8988T (cell line): ENCODE data around the gene IL10RB.

ENCODE experiments used
- DNase-seq: peaks from one replicate; pipeline ENCODE4 v3.0.0; 2011

The IL10RB gene

GRCh38 chr21:33268393-33268736, 2.2 kb downstream of the IL10RB start:
- DNase-seq, result no peak

DNA sequence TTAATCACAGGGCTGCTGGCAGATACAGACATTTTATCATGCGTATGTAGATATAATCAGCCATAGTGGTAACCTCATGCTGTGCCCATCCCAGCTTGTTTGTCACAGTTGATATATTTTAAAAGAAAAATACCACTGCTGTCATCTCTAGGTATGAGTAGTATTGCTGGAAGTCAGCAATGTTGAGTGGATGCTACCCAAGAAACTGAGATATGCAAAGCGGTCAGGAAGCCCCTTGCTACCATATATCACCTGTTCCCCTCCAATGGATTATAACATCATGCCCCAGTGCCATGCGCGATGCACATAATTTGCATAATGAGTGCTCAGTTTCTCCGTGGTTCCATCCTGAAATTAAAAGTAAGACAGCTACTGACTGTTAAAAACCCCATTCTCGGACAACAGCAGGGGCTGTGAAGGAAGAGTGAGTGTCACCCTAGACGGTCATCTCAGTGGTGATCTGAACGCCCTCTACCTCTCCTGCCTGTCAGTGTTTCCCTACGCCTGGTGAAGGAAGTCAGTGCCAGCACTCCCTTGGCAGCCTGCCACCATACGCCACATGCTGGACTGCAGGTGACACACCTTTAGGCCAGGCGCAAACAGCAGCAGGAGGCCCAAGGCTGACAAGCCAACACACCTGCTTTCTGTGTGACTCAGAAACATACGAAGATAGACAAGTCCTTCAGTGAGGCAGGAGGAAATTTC, 2.7 kb downstream of the IL10RB start:
- DNase-seq, result no peak

- no peak for DNase-seq
Measured at GRCh38 chr21:33270986-33271385, 4.8 kb downstream of the IL10RB start.

DNA sequence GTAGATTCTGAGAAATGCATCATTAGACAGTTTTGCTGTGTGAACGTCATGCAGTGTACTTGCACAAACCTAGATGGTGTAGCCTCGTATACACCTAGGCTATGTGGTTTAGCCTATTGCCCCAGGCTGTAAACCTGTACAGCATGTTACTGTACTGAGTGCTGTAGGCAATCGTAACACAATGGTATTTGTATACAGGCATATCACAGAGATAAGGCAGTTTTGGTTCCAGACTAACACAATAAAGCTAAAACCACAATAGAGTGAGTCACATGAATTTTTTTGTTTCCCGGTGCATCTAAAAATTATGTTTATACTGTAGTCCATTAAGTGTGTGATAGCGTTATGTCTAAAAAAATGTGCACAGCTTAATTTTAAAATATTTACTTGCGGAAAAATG, 6.9 kb downstream of the IL10RB start:
- DNase-seq, result no peak

DNA sequence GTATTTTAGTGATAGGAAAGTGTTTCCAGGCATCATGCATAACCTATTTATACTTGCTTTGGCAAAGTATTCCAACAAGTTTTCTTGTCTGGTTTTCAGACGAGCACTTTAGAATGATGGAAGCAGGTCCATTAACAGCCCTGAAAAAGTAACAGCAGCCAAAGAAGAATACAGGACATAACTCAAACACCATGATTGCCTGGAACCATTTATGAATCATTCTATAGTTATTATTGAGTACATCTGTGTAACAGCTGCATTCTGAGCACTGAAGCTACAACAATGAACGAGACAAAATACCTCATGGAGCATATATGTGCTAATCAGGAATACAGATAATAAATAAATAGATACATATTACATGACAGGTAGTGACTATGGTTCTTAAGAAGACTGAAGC, 12.6 kb downstream of the IL10RB start:
- no peak for DNase-seq

- DNase-seq, result no peak
Measured at GRCh38 chr21:33279330-33279820, 13.2 kb downstream of the IL10RB start.

GRCh38 chr21:33281096-33281652, 15.0 kb downstream of the IL10RB start:
- DNase-seq, result no peak

- DNase-seq, result no peak
Measured at GRCh38 chr21:33283203-33283602, 17.0 kb downstream of the IL10RB start.

GRCh38 chr21:33286076-33286475, 19.9 kb downstream of the IL10RB start:
- DNase-seq, result no peak

DNA sequence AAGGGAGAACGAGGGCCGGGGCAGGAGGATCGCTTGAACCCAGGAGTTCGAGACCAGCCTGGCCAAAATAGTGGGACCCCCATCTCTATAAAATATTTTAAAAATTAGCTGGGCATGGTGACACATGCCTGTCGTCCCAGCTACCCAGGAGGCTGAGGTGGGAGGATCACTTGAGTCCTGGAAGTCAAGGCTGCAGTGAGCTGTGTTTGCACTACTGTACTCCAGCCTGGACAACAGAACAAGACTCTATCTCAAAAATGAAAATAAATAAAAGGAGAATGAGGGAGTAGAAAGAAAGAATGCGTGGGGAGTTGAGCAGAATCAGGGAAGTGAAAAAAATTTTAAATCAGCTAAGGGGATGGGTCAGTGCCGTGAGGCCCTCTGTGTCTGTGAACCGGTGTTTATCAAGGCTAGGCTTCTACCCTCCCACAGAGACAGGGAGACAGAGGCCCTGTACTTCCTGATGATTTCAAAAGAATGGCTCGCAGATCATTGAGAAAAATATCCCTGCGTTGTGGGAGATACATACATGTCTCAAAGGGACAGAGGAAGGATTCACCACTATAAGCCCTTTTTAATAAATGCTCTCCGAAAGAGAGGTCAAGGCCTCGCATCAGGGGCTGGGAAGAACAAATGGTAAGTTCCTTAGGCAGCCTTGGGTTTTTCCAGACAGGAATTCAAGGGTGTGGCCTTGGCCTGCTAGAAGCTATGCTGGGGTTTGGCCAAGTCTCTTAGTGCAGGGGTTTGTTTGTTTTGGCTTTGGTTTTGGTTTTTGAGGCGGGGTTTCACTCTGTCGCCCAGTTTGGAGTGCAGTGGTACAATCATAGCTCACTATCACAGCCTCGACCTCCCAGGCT, 20.7 kb downstream of the IL10RB start:
- no peak for DNase-seq

GRCh38 chr21:33289199-33289819, 23.1 kb downstream of the IL10RB start:
- no peak for DNase-seq

- no peak for DNase-seq
Measured at GRCh38 chr21:33290441-33290840, 24.3 kb downstream of the IL10RB start.

GRCh38 chr21:33291686-33292085, 25.5 kb downstream of the IL10RB start:
- no peak for DNase-seq

- no peak for DNase-seq
Measured at GRCh38 chr21:33292724-33293123, 26.6 kb downstream of the IL10RB start.

DNA sequence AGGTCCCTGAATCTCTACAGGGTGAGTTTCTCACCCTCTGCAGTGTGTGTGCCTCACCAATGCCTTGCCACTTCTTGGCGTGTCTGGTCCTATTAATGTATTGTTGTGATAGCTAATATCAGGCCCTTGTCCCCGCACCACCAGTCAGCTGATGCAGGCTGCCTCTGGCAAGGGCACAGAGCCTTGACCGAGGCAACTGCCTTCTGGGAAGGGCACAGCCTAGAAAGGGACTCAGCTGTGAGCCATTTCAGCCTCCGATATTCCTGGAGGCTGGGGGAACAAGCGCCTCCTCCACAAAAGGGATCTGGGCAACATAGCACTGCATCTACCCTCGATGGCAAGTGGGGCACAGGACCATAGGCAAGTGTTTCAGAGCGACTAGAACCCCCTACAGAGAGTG, 27.0 kb downstream of the IL10RB start:
- no peak for DNase-seq

- DNase-seq, result no peak
Measured at GRCh38 chr21:33293811-33294216, 27.6 kb downstream of the IL10RB start.

GRCh38 chr21:33296156-33296555, 30.0 kb downstream of the IL10RB start:
- DNase-seq, result no peak

GRCh38 chr21:33299181-33299752, 33.1 kb downstream of the IL10RB start:
- DNase-seq, result no peak

GRCh38 chr21:33300701-33301631, 34.8 kb downstream of the IL10RB start:
- DNase-seq, result no peak

DNA sequence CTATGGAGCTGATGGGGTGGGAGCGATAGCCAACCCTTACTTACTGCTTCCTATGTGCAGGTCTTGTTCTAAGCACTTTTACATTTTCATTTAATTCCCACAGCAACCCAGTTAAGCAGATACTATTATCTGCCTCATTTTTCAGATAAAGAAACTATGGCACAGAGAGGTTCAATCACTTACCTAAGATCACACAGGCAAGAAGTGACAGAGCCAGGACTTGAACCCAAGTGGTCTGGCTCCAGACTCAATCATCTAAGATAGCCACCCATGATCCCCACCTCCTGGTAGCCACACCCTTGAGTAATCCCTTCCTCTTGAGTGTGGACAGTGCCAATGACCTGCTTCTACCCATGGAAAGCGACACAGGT, 35.5 kb downstream of the IL10RB start:
- no peak for DNase-seq

GRCh38 chr21:33302055-33302454, 35.9 kb downstream of the IL10RB start:
- DNase-seq, result no peak

DNA sequence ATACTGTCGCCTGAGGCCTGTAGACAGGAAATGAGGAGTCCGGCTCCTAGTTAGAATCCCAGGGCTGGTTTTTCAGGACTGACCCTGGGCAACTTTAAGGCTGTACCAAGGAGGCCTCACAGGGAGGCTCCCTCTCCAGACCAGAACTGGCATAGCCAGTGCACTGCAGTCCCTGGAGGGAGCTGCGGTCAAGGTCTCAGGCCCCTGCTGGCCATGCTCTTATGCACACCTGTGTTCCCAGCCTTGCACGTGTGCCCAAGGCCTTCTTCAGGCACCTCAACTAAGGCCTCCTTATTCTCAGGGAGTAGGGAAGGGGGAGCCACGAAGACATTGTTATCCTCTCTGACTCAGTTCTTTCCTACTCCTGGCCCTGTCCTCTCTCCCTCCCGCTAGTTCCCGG, 36.6 kb downstream of the IL10RB start:
- DNase-seq, result no peak
